NCI-H2196 treated with DMSO at 0.1 percent for 48 hours (cell line): ENCODE results near the gene ST8SIA4.
"Not testable (repeated sequence)": the region's sequence is repeated elsewhere in the genome, so short reads cannot be mapped to it uniquely, and the experiment has no call there.

Source experiments
- DNase-seq: peaks from one replicate; lab custom pipeline; 2025; ENCODE audit not compliant: unreplicated experiment; lab: John Stamatoyannopoulos, UW

Gene ST8SIA4

GRCh38 chr5:100788417-100788816, 114.7 kb downstream of the ST8SIA4 start:
- no peak for DNase-seq

GRCh38 chr5:100787648-100788047, 115.4 kb downstream of the ST8SIA4 start:
- no peak for DNase-seq

GRCh38 chr5:100785536-100785935, 117.5 kb downstream of the ST8SIA4 start:
- not testable (repeated sequence) for DNase-seq

GRCh38 chr5:100780376-100780870, 122.7 kb downstream of the ST8SIA4 start:
- no peak for DNase-seq

GRCh38 chr5:100779669-100780375, 123.3 kb downstream of the ST8SIA4 start:
- DNase-seq = no peak

GRCh38 chr5:100777680-100778300, 125.3 kb downstream of the ST8SIA4 start:
- no peak for DNase-seq

- DNase-seq = no peak
Measured at GRCh38 chr5:100775533-100775855, 127.6 kb downstream of the ST8SIA4 start.

GRCh38 chr5:100772548-100772947, 130.5 kb downstream of the ST8SIA4 start:
- no peak for DNase-seq

GRCh38 chr5:100772006-100772405, 131.1 kb downstream of the ST8SIA4 start:
- DNase-seq = no peak

GRCh38 chr5:100771181-100771580, 131.9 kb downstream of the ST8SIA4 start:
- no peak for DNase-seq

- DNase-seq = no peak
Measured at GRCh38 chr5:100768221-100768620, 134.9 kb downstream of the ST8SIA4 start.

GRCh38 chr5:100762995-100763394, 140.1 kb downstream of the ST8SIA4 start:
- no peak for DNase-seq

GRCh38 chr5:100762108-100762507, 141.0 kb downstream of the ST8SIA4 start:
- no peak for DNase-seq

GRCh38 chr5:100761192-100761591, 141.9 kb downstream of the ST8SIA4 start:
- DNase-seq = no peak

- DNase-seq = no peak
Measured at GRCh38 chr5:100760688-100761087, 142.4 kb downstream of the ST8SIA4 start.

- no peak for DNase-seq
Measured at GRCh38 chr5:100758780-100759179, 144.3 kb downstream of the ST8SIA4 start.

GRCh38 chr5:100758306-100758705, 144.8 kb downstream of the ST8SIA4 start:
- DNase-seq = no peak

GRCh38 chr5:100757618-100758017, 145.5 kb downstream of the ST8SIA4 start:
- DNase-seq = no peak
